SK-N-SH treated with all-trans-retinoic acid at 6 μM for 48 hours (cell line): ENCODE results near the gene OLFML2B.

Experiments
- ARNTL ChIP-seq: fragments of 450-650 bp; formaldehyde crosslinking; IDR thresholded peaks from 2 replicates; pipeline ENCODE4 v1.5.0; 2020; ENCODE audit warnings: low read depth, mild to moderate bottlenecking, moderate library complexity, borderline replicate concordance
- BACH2 ChIP-seq: fragments of 250-450 bp; sonication (Bioruptor Pico); IDR thresholded peaks from 2 replicates; pipeline ENCODE4 v1.9.0; 2021; ENCODE audit warnings: mild to moderate bottlenecking, borderline replicate concordance
- CSDC2 ChIP-seq: fragments of 250-450 bp; sonication (Bioruptor Pico); IDR thresholded peaks from 2 replicates; pipeline ENCODE4 v1.5.0; 2020; ENCODE audit warnings: mild to moderate bottlenecking, moderate library complexity
- GLIS3 ChIP-seq: fragments of 250-450 bp; sonication (Bioruptor Pico); IDR thresholded peaks from 2 replicates; pipeline ENCODE4 v1.5.0; 2020; ENCODE audit warnings: mild to moderate bottlenecking, moderate library complexity
- OSR1 ChIP-seq: fragments of 250-450 bp; sonication (Bioruptor Pico); IDR thresholded peaks from 2 replicates; pipeline ENCODE4 v1.8.0; 2022; ENCODE audit warnings: moderate library complexity, mild to moderate bottlenecking, inconsistent platforms
- RARB ChIP-seq: fragments of 250-450 bp; sonication (Bioruptor Pico); IDR thresholded peaks from 2 replicates; pipeline ENCODE4 v1.8.0; 2021; ENCODE audit warnings: mild to moderate bottlenecking, moderate library complexity
- SNAI2 ChIP-seq: fragments of 250-450 bp; sonication (Bioruptor Pico); IDR thresholded peaks from 2 replicates; pipeline ENCODE4 v1.5.0; 2020; ENCODE audit warnings: mild to moderate bottlenecking, moderate library complexity
- ZFP30 ChIP-seq: fragments of 450-650 bp; formaldehyde crosslinking; IDR thresholded peaks from 2 replicates; pipeline ENCODE4 v1.5.0; 2022; ENCODE audit warnings: mild to moderate bottlenecking, moderate library complexity
- ZNF565 ChIP-seq: fragments of 450-650 bp; formaldehyde crosslinking; conservative IDR thresholded peaks from 2 replicates; pipeline ENCODE4 v1.5.0; 2020; ENCODE audit warnings: low read depth, mild to moderate bottlenecking, moderate library complexity
- ZNF8 ChIP-seq: fragments of 450-650 bp; formaldehyde crosslinking; IDR thresholded peaks from 2 replicates; pipeline ENCODE4 v1.5.0; 2020; ENCODE audit warnings: mild to moderate bottlenecking, moderate library complexity
- TF ChIP-seq, protein P1 (sequence below): fragments of 250-450 bp; sonication (Bioruptor Pico); IDR thresholded peaks from 2 replicates; pipeline ENCODE4 v1.5.0; 2020; ENCODE audit warnings: mild to moderate bottlenecking, moderate library complexity
- TF ChIP-seq, protein P2 (sequence below): fragments of 250-450 bp; sonication (Bioruptor Pico); IDR thresholded peaks from 2 replicates; pipeline ENCODE4 v1.5.1; 2021; ENCODE audit warnings: mild to moderate bottlenecking, moderate library complexity
- TF ChIP-seq, protein P3 (sequence below): fragments of 250-450 bp; sonication (Bioruptor Pico); IDR thresholded peaks from 2 replicates; pipeline ENCODE4 v1.8.0; 2020; ENCODE audit warnings: mild to moderate bottlenecking, moderate library complexity, borderline replicate concordance
- TF ChIP-seq, protein P4 (sequence below): fragments of 250-450 bp; sonication (Bioruptor Pico); IDR thresholded peaks from 2 replicates; pipeline ENCODE4 v1.8.0; 2021; ENCODE audit warnings: low read depth, mild to moderate bottlenecking, moderate library complexity, borderline replicate concordance

DNA sequence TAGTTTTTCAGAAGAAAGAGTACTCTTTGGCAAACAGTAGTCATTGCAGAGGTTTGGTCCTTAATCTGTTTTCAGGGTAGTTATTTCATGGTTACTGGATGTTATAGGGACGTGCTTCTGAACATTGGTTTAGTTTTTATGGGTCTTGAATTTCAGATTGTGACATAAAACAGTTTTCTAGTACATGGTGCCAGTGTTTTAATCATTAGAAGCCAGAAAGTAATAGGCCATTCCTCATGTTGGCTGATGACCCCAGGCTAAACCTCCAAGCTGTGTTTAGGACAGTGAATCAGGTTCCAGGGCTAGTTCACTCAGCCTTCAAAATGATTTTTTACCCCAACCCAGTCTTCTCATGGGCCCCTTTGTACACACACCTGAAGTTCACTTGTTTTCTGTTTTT is 73.3 kb downstream of the OLFML2B start:
- no peak for TF ChIP-seq GLIS3
- TF ChIP-seq, protein P1, sequence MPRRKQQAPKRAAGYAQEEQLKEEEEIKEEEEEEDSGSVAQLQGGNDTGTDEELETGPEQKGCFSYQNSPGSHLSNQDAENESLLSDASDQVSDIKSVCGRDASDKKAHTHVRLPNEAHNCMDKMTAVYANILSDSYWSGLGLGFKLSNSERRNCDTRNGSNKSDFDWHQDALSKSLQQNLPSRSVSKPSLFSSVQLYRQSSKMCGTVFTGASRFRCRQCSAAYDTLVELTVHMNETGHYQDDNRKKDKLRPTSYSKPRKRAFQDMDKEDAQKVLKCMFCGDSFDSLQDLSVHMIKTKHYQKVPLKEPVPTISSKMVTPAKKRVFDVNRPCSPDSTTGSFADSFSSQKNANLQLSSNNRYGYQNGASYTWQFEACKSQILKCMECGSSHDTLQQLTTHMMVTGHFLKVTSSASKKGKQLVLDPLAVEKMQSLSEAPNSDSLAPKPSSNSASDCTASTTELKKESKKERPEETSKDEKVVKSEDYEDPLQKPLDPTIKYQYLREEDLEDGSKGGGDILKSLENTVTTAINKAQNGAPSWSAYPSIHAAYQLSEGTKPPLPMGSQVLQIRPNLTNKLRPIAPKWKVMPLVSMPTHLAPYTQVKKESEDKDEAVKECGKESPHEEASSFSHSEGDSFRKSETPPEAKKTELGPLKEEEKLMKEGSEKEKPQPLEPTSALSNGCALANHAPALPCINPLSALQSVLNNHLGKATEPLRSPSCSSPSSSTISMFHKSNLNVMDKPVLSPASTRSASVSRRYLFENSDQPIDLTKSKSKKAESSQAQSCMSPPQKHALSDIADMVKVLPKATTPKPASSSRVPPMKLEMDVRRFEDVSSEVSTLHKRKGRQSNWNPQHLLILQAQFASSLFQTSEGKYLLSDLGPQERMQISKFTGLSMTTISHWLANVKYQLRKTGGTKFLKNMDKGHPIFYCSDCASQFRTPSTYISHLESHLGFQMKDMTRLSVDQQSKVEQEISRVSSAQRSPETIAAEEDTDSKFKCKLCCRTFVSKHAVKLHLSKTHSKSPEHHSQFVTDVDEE (CRISPR knock-in tag), result no peak
- no peak for TF ChIP-seq SNAI2 (CRISPR knock-in tag)
- TF ChIP-seq CSDC2 (CRISPR knock-in tag), result no peak
- TF ChIP-seq ARNTL (CRISPR knock-in tag), result no peak
- TF ChIP-seq, protein P2, sequence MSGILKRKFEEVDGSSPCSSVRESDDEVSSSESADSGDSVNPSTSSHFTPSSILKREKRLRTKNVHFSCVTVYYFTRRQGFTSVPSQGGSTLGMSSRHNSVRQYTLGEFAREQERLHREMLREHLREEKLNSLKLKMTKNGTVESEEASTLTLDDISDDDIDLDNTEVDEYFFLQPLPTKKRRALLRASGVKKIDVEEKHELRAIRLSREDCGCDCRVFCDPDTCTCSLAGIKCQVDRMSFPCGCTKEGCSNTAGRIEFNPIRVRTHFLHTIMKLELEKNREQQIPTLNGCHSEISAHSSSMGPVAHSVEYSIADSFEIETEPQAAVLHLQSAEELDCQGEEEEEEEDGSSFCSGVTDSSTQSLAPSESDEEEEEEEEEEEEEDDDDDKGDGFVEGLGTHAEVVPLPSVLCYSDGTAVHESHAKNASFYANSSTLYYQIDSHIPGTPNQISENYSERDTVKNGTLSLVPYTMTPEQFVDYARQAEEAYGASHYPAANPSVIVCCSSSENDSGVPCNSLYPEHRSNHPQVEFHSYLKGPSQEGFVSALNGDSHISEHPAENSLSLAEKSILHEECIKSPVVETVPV, result no peak
- TF ChIP-seq, protein P3, sequence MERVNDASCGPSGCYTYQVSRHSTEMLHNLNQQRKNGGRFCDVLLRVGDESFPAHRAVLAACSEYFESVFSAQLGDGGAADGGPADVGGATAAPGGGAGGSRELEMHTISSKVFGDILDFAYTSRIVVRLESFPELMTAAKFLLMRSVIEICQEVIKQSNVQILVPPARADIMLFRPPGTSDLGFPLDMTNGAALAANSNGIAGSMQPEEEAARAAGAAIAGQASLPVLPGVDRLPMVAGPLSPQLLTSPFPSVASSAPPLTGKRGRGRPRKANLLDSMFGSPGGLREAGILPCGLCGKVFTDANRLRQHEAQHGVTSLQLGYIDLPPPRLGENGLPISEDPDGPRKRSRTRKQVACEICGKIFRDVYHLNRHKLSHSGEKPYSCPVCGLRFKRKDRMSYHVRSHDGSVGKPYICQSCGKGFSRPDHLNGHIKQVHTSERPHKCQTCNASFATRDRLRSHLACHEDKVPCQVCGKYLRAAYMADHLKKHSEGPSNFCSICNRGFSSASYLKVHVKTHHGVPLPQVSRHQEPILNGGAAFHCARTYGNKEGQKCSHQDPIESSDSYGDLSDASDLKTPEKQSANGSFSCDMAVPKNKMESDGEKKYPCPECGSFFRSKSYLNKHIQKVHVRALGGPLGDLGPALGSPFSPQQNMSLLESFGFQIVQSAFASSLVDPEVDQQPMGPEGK (CRISPR knock-in tag), result no peak
- no peak for TF ChIP-seq ZNF565 (CRISPR knock-in tag)
- TF ChIP-seq OSR1 (CRISPR knock-in tag), result no peak
- TF ChIP-seq ZNF8 (CRISPR knock-in tag), result no peak
- TF ChIP-seq RARB (CRISPR knock-in tag), result no peak
- TF ChIP-seq ZFP30, result no peak
- TF ChIP-seq BACH2, result no peak
- TF ChIP-seq, protein P4, sequence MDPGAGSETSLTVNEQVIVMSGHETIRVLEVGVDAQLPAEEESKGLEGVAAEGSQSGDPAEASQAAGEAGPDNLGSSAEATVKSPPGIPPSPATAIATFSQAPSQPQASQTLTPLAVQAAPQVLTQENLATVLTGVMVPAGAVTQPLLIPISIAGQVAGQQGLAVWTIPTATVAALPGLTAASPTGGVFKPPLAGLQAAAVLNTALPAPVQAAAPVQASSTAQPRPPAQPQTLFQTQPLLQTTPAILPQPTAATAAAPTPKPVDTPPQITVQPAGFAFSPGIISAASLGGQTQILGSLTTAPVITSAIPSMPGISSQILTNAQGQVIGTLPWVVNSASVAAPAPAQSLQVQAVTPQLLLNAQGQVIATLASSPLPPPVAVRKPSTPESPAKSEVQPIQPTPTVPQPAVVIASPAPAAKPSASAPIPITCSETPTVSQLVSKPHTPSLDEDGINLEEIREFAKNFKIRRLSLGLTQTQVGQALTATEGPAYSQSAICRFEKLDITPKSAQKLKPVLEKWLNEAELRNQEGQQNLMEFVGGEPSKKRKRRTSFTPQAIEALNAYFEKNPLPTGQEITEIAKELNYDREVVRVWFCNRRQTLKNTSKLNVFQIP, result no peak
